GM12891 (cell line): ENCODE results near the gene TMED6.

Experiments
- PAX5 ChIP-seq: IDR thresholded peaks from 2 replicates; pipeline ENCODE4 v1.6.1; 2011; ENCODE audit warnings: low read length, moderate library complexity, mild to moderate bottlenecking; ENCODE audit not compliant: insufficient read depth, severe bottlenecking
- POLR2A ChIP-seq: IDR thresholded peaks from 2 replicates; pipeline ENCODE4 v1.6.1; 2011; ENCODE audit warnings: low read depth, low read length, control low read depth
- POLR2AphosphoS5 ChIP-seq: IDR thresholded peaks from 2 replicates; pipeline ENCODE4 v1.6.1; 2011; ENCODE audit warnings: low read depth, low read length, control low read depth
- POU2F2 ChIP-seq: IDR thresholded peaks from 2 replicates; pipeline ENCODE4 v1.6.1; 2011; ENCODE audit warnings: low read depth, mild to moderate bottlenecking, control low read depth, low read length, moderate library complexity
- SPI1 ChIP-seq: IDR thresholded peaks from 2 replicates; pipeline ENCODE4 v1.6.1; 2011; ENCODE audit warnings: low read depth, low read length, control low read depth
- TAF1 ChIP-seq: IDR thresholded peaks from 2 replicates; pipeline ENCODE4 v1.6.1; 2011; ENCODE audit warnings: low read depth, low read length, control low read depth

- TF ChIP-seq POLR2A (no peak), POLR2AphosphoS5 (no peak), TAF1 (no peak), SPI1 (no peak), POU2F2 (no peak), PAX5 (no peak)
Observed at GRCh38 chr16:69348222-69348621, 3.4 kb downstream of the TMED6 start.
